ENCODE measurements around the gene PNO1.

GRCh38 chr2:68169308-68169707, 11.6 kb downstream of the PNO1 start:
- TF ChIP-seq CTCF (tag by site-specific recombination; IDR thresholded peaks at IDR 0.05) (no peak), REST (tag by site-specific recombination; IDR thresholded peaks at IDR 0.05) (no peak), ZBTB7A (tag by site-specific recombination; IDR thresholded peaks at IDR 0.05; ENCODE audit: low read depth) (no peak), ELK4 (IDR thresholded peaks at IDR 0.05; ENCODE audit: borderline replicate concordance, low read depth, low read length) (no peak), ZNF26 (tag by site-specific recombination; IDR thresholded peaks at IDR 0.05) (no peak), ZNF280D (tag by site-specific recombination; IDR thresholded peaks at IDR 0.05) (no peak), PRDM1 (tag by site-specific recombination; IDR thresholded peaks at IDR 0.05) (no peak), ATF2 (tag by site-specific recombination; IDR thresholded peaks at IDR 0.05; ENCODE audit: low read depth) (no peak), ZNF121 (tag by site-specific recombination; IDR thresholded peaks at IDR 0.05) (no peak), ZNF394 (tag by site-specific recombination; IDR thresholded peaks at IDR 0.05; ENCODE audit: borderline replicate concordance) (no peak), ZNF704 (tag by site-specific recombination; IDR thresholded peaks at IDR 0.05) (no peak), SALL2 (tag by site-specific recombination; IDR thresholded peaks at IDR 0.05; ENCODE audit: borderline replicate concordance) (no peak)
